ENCODE results near the gene KIF1B. TPM values are rescaled to one million over a fixed set of nuclear protein-coding genes. Genes with fewer than 3 reads are reported as not detected.
"Not testable (repeated sequence)": the region's sequence is repeated elsewhere in the genome, so short reads cannot be mapped to it uniquely, and the experiment has no call there.

The KIF1B gene
- total RNA-seq, 1 donor from 2014 or later, result 7.2 TPM

DNA sequence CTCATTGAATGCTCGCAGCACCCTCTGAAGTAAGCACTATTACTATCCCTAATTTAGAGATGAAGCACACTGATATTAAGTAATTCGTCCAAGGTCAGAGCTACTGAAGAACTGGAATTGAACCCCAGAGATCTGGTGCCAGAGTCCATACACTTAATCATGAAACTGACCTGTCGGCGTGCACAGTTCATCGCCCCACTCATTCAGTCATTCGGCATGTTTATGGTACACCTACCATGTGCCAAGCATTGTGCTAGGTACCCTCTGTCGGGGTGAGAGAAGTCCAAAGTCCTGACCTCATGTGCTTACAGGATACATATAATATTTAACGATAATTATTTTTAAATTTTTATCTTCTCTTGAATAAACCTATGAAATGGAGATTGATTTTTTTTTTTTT lies 214.3 kb downstream of the KIF1B start:
- Mint-ChIP-seq H3K27ac (no peak overlapping the region), H3K9me3 (no peaks in the 10 kb centered on the region), H3K4me1 (peaks cover 4% of the 10 kb centered on the region), H3K27me3 (no peaks in the 10 kb centered on the region), H3K36me3 (ENCODE audit: low read depth) (peaks cover 16% of the 10 kb centered on the region), H3K4me3 (no peak overlapping the region)
- intact Hi-C loops (cut with micrococcal nuclease), result no loop called here
- TF ChIP-seq, protein P1, sequence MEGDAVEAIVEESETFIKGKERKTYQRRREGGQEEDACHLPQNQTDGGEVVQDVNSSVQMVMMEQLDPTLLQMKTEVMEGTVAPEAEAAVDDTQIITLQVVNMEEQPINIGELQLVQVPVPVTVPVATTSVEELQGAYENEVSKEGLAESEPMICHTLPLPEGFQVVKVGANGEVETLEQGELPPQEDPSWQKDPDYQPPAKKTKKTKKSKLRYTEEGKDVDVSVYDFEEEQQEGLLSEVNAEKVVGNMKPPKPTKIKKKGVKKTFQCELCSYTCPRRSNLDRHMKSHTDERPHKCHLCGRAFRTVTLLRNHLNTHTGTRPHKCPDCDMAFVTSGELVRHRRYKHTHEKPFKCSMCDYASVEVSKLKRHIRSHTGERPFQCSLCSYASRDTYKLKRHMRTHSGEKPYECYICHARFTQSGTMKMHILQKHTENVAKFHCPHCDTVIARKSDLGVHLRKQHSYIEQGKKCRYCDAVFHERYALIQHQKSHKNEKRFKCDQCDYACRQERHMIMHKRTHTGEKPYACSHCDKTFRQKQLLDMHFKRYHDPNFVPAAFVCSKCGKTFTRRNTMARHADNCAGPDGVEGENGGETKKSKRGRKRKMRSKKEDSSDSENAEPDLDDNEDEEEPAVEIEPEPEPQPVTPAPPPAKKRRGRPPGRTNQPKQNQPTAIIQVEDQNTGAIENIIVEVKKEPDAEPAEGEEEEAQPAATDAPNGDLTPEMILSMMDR (IDR thresholded peaks at IDR 0.05), result no peak
- CTCF ChIA-PET, result no interaction called here
- POLR2A ChIA-PET, result no interaction called here
- no peak for ATAC-seq (ENCODE audit: low read depth)
- DNase-seq, result no peak

DNA sequence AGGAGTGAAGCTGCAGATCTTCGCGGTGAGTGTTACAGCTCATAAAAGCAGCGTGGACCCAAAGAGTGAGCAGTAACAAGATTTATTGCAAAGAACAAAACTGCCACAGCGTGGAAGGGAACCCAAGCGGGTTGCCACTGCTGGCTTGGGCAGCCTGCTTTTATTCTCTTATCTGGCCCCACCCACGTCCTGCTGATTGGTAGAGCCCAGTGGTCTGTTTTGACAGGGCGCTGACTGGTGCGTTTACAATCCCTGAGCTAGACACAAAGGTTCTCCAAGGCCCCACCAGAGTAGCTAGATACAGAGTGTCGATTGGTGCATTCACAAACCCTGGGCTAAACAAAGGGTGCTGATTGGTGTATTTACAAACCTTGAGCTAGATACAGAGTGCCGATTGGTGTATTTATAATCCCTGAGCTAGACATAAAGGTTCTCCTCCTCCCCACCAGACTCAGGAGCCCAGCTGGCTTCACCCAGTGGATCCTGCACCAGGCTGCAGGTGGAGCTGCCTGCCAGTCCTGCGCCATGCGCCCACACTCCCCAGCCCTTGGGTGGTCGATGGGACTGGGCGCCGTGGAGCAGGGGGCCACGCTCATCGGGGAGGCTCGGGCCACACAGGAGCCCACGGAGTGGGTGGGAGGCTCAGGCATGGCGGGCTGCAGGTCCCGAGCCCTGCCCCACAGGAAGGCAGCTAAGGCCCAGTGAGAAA lies 215.6 kb downstream of the KIF1B start:
- H3K4me3 Mint-ChIP-seq; H3K27ac Mint-ChIP-seq; intact Hi-C loops (cut with micrococcal nuclease); DNase-seq; POLR2A ChIA-PET; ATAC-seq (ENCODE audit: low read depth); CTCF ChIA-PET; H3K27me3 Mint-ChIP-seq; H3K9me3 Mint-ChIP-seq; H3K36me3 Mint-ChIP-seq (ENCODE audit: low read depth): not testable (repeated sequence)
- peaks cover 14% of the 10 kb centered on the region for H3K4me1 Mint-ChIP-seq

DNA sequence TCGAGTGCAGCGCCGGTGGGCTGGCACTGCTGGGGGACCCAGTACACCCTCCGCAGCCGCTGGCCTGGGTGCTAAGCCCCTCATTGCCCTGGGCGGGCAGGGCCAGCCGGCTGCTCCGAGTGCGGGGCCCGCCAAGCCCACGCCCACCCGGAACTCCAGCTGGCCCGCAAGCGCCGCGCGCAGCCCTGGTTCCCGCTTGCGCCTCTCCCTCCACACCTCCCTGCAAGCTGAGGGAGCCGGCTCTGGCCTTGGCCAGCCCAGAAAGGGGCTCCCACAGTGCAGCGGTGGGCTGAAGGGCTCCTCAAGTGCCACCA lies 216.1 kb downstream of the KIF1B start:
- H3K27ac Mint-ChIP-seq; ATAC-seq (ENCODE audit: low read depth); H3K9me3 Mint-ChIP-seq; H3K4me3 Mint-ChIP-seq; H3K27me3 Mint-ChIP-seq; POLR2A ChIA-PET; H3K36me3 Mint-ChIP-seq (ENCODE audit: low read depth); intact Hi-C loops (cut with micrococcal nuclease); CTCF ChIA-PET; DNase-seq: not testable (repeated sequence)
- H3K4me1 Mint-ChIP-seq, result peaks cover 19% of the 10 kb centered on the region

DNA sequence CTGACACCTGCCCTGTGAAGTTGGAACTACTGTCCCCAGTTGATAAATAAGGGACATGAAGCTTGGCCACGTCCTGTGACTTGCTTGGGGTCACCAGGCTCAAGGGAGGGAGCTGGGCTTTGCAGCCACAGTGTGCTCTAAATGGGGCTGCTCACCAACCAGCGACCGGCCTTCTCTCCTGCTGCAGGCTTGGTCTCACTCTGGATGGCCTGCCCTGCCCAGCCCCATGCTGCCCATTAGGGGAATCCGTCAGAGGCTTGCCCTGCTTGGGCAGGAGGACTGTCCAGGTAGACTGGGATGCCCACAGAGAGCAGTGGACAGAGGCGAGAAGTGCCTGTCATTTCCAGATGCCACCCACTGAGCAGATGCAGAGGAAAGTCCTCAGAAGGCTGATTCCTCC lies 218.6 kb downstream of the KIF1B start:
- no peak for DNase-seq
- no peak overlapping the region for H3K4me3 Mint-ChIP-seq
- TF ChIP-seq, protein P1 (IDR thresholded peaks at IDR 0.05), result no peak
- H3K27me3 Mint-ChIP-seq, result no peaks in the 10 kb centered on the region
- intact Hi-C loops (cut with micrococcal nuclease), result loop anchor here (1.0 kb wide), 1 partner anchor 219 kb away; the partner anchor contains the start of gene KIF1B
- H3K27ac Mint-ChIP-seq, result no peak overlapping the region
- ATAC-seq (ENCODE audit: low read depth), result no peak
- ChIA-PET CTCF (interaction anchor here (0.9 to 4.8 kb wide), 8 partner anchors 20 to 642 kb away, joined by 3 to 57 read pairs (median 3); partner anchors contain the start of gene KIF1B), POLR2A (interaction anchor here (0.6 to 2.6 kb wide), 3 partner anchors 30 to 903 kb away, joined by 5 to 8 read pairs (median 7); partner anchors contain the start of gene PGD)
- H3K36me3 Mint-ChIP-seq (ENCODE audit: low read depth), result peaks cover 1% of the 10 kb centered on the region
- no peaks in the 10 kb centered on the region for H3K9me3 Mint-ChIP-seq
- peaks cover 27% of the 10 kb centered on the region for H3K4me1 Mint-ChIP-seq

DNA sequence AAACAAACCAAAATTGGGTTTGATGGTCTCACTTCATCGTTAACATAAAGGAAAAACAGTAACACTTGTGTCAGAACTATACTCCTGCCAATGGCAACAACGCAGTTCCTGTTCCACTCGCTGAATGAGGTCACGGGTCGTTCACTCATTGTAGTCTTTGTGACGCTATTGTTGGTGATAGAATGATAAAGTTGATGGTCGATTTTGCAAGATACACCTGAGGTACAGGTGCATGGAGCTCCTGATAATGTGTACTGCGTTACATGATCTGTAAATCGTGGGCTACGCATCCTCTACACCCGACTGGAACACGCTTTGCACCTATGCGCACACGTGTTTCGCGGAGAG lies 219.5 kb downstream of the KIF1B start:
- Mint-ChIP-seq H3K9me3 (no peaks in the 10 kb centered on the region), H3K4me3 (peak overlapping the region; percentile 92), H3K27me3 (no peaks in the 10 kb centered on the region), H3K4me1 (peaks cover 28% of the 10 kb centered on the region), H3K27ac (peak overlapping the region; percentile 96), H3K36me3 (ENCODE audit: low read depth) (peaks cover 1% of the 10 kb centered on the region)
- ChIA-PET POLR2A (interaction anchor here (0.7 to 2.6 kb wide), 9 partner anchors 31 to 1479 kb away, joined by 3 to 8 read pairs (median 5); partner anchors contain the start of genes KIF1B, LZIC, NMNAT1 and PEX14), CTCF (interaction anchor here (1.1 to 4.8 kb wide), 7 partner anchors 31 to 643 kb away, joined by 3 to 57 read pairs (median 4); partner anchors contain the start of genes KIF1B and PGD)
- no peak for ATAC-seq (ENCODE audit: low read depth)
- intact Hi-C loops (cut with micrococcal nuclease), result loop anchor here (1.0 to 5.0 kb wide), 6 partner anchors 32 to 487 kb away; partner anchors contain the start of genes DFFA, LZIC, NMNAT1 and UBE4B
- DNase-seq, result no peak
- TF ChIP-seq, protein P1 (IDR thresholded peaks at IDR 0.05), result no peak

Data from activated B cell treated with CpG ODN at 0.5 μM for 24 hours (primary cell).